HepG2 (cell line): ENCODE data around the gene PCYT2. TPM values are rescaled to one million over a fixed set of nuclear protein-coding genes. Genes with fewer than 3 reads are reported as not detected.

Experiments
- GABPB1 ChIP-seq: IDR thresholded peaks from 2 replicates; pipeline ENCODE4 v1.6.1; 2016; ENCODE audit warnings: mild to moderate bottlenecking, missing genetic modification reagents, moderate library complexity, missing compliant biosample characterization
- HOMEZ ChIP-seq: IDR thresholded peaks from 2 replicates; pipeline ENCODE4 v1.6.1; 2016; ENCODE audit warnings: low read depth
- KDM1A ChIP-seq: IDR thresholded peaks from 2 replicates; pipeline ENCODE4 v1.6.1; 2016; ENCODE audit warnings: missing compliant biosample characterization
- KDM4B ChIP-seq: sonication (generic); formaldehyde crosslinking; IDR thresholded peaks from 2 replicates; pipeline ENCODE4 v1.4.0; 2020; ENCODE audit warnings: missing genetic modification reagents
- KMT2A ChIP-seq: sonication (generic); formaldehyde crosslinking; IDR thresholded peaks from 2 replicates; pipeline ENCODE4 v1.4.0; 2020; ENCODE audit warnings: missing genetic modification reagents
- MTERF4 ChIP-seq: sonication (generic); formaldehyde crosslinking; IDR thresholded peaks from 2 replicates; pipeline ENCODE4 v1.8.0; 2023; ENCODE audit warnings: mild to moderate bottlenecking, missing genetic modification reagents
- NFAT5 ChIP-seq: sonication (generic); formaldehyde crosslinking; IDR thresholded peaks from 2 replicates; pipeline ENCODE4 v1.4.0; 2020; ENCODE audit warnings: missing genetic modification reagents
- NFKBIZ ChIP-seq: IDR thresholded peaks from 2 replicates; pipeline ENCODE4 v1.6.1; 2018; ENCODE audit warnings: missing genetic modification reagents, missing compliant biosample characterization
- NR2F6 ChIP-seq, 2 experiments: IDR thresholded peaks; 2 replicates each; pipeline ENCODE4 v1.6.1; 2016; ENCODE audit warnings: antibody characterized with exemption in 1 of 2, mild to moderate bottlenecking in 1 of 2
- PRPF4 ChIP-seq: fragments of 200-400 bp; formaldehyde crosslinking; IDR thresholded peaks from 2 replicates; pipeline ENCODE4 v1.6.1; 2016; ENCODE audit warnings: low read length, low read depth; ENCODE audit not compliant: poor library complexity, severe bottlenecking
- RXRB ChIP-seq: IDR thresholded peaks from 2 replicates; pipeline ENCODE4 v1.6.1; 2016; ENCODE audit warnings: borderline replicate concordance, missing genetic modification reagents, missing compliant biosample characterization
- SMAD9 ChIP-seq: sonication (generic); formaldehyde crosslinking; IDR thresholded peaks from 2 replicates; pipeline ENCODE4 v1.5.1; 2020; ENCODE audit warnings: mild to moderate bottlenecking, missing genetic modification reagents
- ZBTB7A ChIP-seq: sonication (generic); formaldehyde crosslinking; IDR thresholded peaks from 2 replicates; pipeline ENCODE4 v1.8.0; 2022; ENCODE audit warnings: mild to moderate bottlenecking, missing genetic modification reagents
- ZNF205 ChIP-seq: IDR thresholded peaks from 2 replicates; pipeline ENCODE4 v1.6.1; 2018; ENCODE audit warnings: missing biosample characterization, missing genetic modification reagents
- ZNF225 ChIP-seq: sonication (generic); formaldehyde crosslinking; IDR thresholded peaks from 2 replicates; pipeline ENCODE4 v1.4.0; 2020; ENCODE audit warnings: mild to moderate bottlenecking, missing genetic modification reagents
- ZNF383 ChIP-seq: sonication (generic); formaldehyde crosslinking; IDR thresholded peaks from 2 replicates; pipeline ENCODE4 v1.4.0; 2020; ENCODE audit warnings: missing genetic modification reagents, mild to moderate bottlenecking, borderline replicate concordance
- ZNF441 ChIP-seq: sonication (generic); formaldehyde crosslinking; IDR thresholded peaks from 2 replicates; pipeline ENCODE4 v1.7.0; 2021; ENCODE audit warnings: missing genetic modification reagents, borderline replicate concordance
- ZNF530 ChIP-seq: sonication (generic); formaldehyde crosslinking; IDR thresholded peaks from 2 replicates; pipeline ENCODE4 v1.5.0; 2020; ENCODE audit warnings: low read depth, mild to moderate bottlenecking, missing genetic modification reagents
- ZNF557 ChIP-seq: sonication (generic); formaldehyde crosslinking; IDR thresholded peaks from 2 replicates; pipeline ENCODE4 v1.4.0; 2020; ENCODE audit warnings: missing genetic modification reagents
- ZNF749 ChIP-seq: sonication (generic); formaldehyde crosslinking; IDR thresholded peaks from 2 replicates; pipeline ENCODE4 v1.8.0; 2022; ENCODE audit warnings: mild to moderate bottlenecking, missing genetic modification reagents, moderate library complexity, borderline replicate concordance
- polyA plus RNA-seq, 8 experiments: library from polyadenylated mRNA; depleted of rRNA in 3 of 8; stranded (reverse) in 7 of 8; unstranded in 1 of 8; fragments of >200 nt; fragmentation: Illumina TruSeq in 4 of 8; extraction: Trizol in 4 of 8; gene quantifications; 2 replicates each; pipeline versions ENCODE4 v1.2.1 to v1.2.3, GENCODE V29; 2011 to 2016; ENCODE audit warnings: low read depth in 4 of 8, missing spikeins in 1 of 8, mixed read lengths in 1 of 8; ENCODE audit not compliant: insufficient read depth in 1 of 8
- total RNA-seq, 5 experiments: library from RNA; depleted of rRNA; stranded (reverse); fragments of >200 nt; fragmentation: Illumina TruSeq; extraction: Trizol; gene quantifications; 2 replicates each; pipeline ENCODE4 v1.2.3, GENCODE V29; 2016; ENCODE audit warnings: low read depth in 1 of 5

PCYT2 gene
- total and polyA plus RNA-seq, 2 of the 13 experiments (the other 11 are each of a cell fraction or from before 2014, with no cell fraction given), result 147 to 297 TPM

DNA sequence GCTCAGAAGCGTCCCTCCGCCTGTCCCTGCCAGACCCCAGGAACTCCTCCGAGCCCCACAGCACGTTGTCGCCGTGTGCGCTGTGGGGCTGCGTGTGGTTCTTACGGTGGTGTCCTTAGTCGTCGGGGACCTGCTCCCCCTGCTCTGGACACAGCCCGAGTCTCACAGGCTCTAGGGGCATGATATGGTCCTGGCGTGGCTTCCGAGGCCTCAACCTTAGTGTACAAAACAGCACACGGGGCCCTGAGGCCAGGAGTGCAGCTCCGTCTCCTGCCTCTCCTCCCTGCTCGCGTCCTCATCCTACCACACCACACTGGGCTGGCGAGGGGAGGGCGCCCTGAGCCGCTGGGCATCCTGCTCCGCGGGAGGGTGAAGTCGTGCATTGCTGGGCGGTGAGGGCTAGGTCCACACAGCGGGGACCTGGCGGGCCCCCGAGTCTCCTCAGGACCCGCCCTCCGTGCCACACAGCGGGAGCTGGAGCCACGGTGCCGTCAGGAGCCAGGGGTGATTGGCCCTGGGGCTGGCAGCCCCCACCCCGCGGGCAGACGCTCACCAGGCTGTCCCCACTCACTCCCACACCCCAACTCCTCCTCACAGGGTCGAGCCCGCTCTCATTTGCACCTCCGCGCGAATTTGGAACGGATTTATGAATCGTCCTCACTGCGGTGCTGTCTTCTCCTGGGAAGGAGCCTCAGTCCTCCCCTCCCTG is 17.5 kb upstream of the PCYT2 start (continued):
- TF ChIP-seq NFAT5 (CRISPR knock-in tag) (no peak), ZNF205 (CRISPR knock-in tag) (peak; percentile 48; the same call in 1 of the 2 replicates), ZBTB7A (CRISPR knock-in tag) (no peak; the same call in 1 of the 2 replicates), ZNF441 (CRISPR knock-in tag) (no peak), HOMEZ (CRISPR knock-in tag) (no peak), ZNF749 (CRISPR knock-in tag) (peak; percentile 57; the same call in 1 of the 2 replicates), ZNF557 (CRISPR knock-in tag) (no peak), ZNF225 (CRISPR knock-in tag) (no peak; the same call in 1 of the 2 replicates), ZNF383 (CRISPR knock-in tag) (no peak), SMAD9 (CRISPR knock-in tag) (no peak), NR2F6 (IDR thresholded peaks at IDR 0.05) (no peak), NR2F6 (CRISPR knock-in tag; IDR thresholded peaks at IDR 0.05) (no peak), ZNF530 (CRISPR knock-in tag) (no peak), NFKBIZ (CRISPR knock-in tag) (no peak), RXRB (no peak), KDM4B (no peak), PRPF4 (no peak), MTERF4 (no peak), KMT2A (0 out of 2 replicates have a peak, but pooled peaks have one; percentile 15), KDM1A (CRISPR knock-in tag) (0 out of 2 replicates have a peak, but pooled peaks have one; percentile 20), GABPB1 (CRISPR knock-in tag) (no peak; the same call in 1 of the 2 replicates)
